ENCODE measurements around the gene TLR7.

- TF ChIP-seq CTCF (conservative IDR thresholded peaks at IDR 0.05; ENCODE audit: low read length) (no peak), EZH2phosphoT487 (IDR thresholded peaks at IDR 0.05; ENCODE audit: borderline replicate concordance) (no peak)
These were observed 65.4 kb downstream of the TLR7 start for GRCh38 chrX:12932244-12932643.

All from Loucy (cell line).